HG03558 (cell line): ENCODE results near the gene MED27.

Experiments
- ATAC-seq: cut with Tn5 transposase; IDR thresholded peaks from one replicate; pipeline ENCODE4 v1.9.1; 2021; ENCODE audit warnings: moderate number of reproducible peaks; ENCODE audit not compliant: unreplicated experiment; ENCODE audit errors: extremely low read depth

MED27 gene

GRCh38 chr9:131869348-131869747 is 210.3 kb downstream of the MED27 start:
- ATAC-seq, result no peak

- no peak for ATAC-seq
Measured at GRCh38 chr9:131868766-131869165, 210.9 kb downstream of the MED27 start.

GRCh38 chr9:131867611-131868192 is 212.0 kb downstream of the MED27 start:
- no peak for ATAC-seq

GRCh38 chr9:131865446-131866195 is 214.0 kb downstream of the MED27 start:
- no peak for ATAC-seq

- ATAC-seq, result no peak
Measured at GRCh38 chr9:131864531-131864930, 215.1 kb downstream of the MED27 start.

- ATAC-seq, result no peak
Measured at GRCh38 chr9:131863306-131863896, 216.3 kb downstream of the MED27 start.

GRCh38 chr9:131862261-131862660 is 217.4 kb downstream of the MED27 start:
- no peak for ATAC-seq

GRCh38 chr9:131860430-131860829 is 219.2 kb downstream of the MED27 start:
- ATAC-seq, result no peak

GRCh38 chr9:131858147-131858546 is 221.5 kb downstream of the MED27 start:
- ATAC-seq, result no peak

- no peak for ATAC-seq
Measured at GRCh38 chr9:131856105-131856504, 223.6 kb downstream of the MED27 start.

- no peak for ATAC-seq
Measured at GRCh38 chr9:131854896-131855613, 224.6 kb downstream of the MED27 start.

- no peak for ATAC-seq
Measured at GRCh38 chr9:131854334-131854733, 225.3 kb downstream of the MED27 start.

GRCh38 chr9:131853434-131853833 is 226.2 kb downstream of the MED27 start:
- no peak for ATAC-seq

GRCh38 chr9:131851414-131851813 is 228.3 kb downstream of the MED27 start:
- no peak for ATAC-seq

- no peak for ATAC-seq
Measured at GRCh38 chr9:131849391-131849790, 230.3 kb downstream of the MED27 start.

GRCh38 chr9:131848570-131849160 is 231.0 kb downstream of the MED27 start:
- no peak for ATAC-seq

- ATAC-seq, result no peak
Measured at GRCh38 chr9:131847665-131848354, 231.9 kb downstream of the MED27 start.

GRCh38 chr9:131845305-131846298 is 234.1 kb downstream of the MED27 start:
- no peak for ATAC-seq

GRCh38 chr9:131844745-131845118 is 234.9 kb downstream of the MED27 start:
- ATAC-seq, result no peak
